OCI-LY7 (cell line): ENCODE measurements around the gene WNT7A. TPM values are rescaled to one million over a fixed set of nuclear protein-coding genes. Genes with fewer than 3 reads are reported as not detected.

ENCODE experiments used
- BruUV-seq: library from RNA; stranded (reverse); fragments of 400-500 nt; replicated peaks from 2 replicates; lab custom pipeline; 2021; lab: Mats Ljungman, UMichigan
- CTCF ChIA-PET: fragments of 300-600 bp; sonication (Branson Sonifier 250); formaldehyde crosslinking; loops from one replicate; lab custom pipeline; 2022; ENCODE audit warnings: antibody characterized with exemption; ENCODE audit not compliant: unreplicated experiment; lab: Charles Lee
- POLR2A ChIA-PET: fragments of 300-600 bp; sonication (Branson Sonifier 250); formaldehyde crosslinking; loops from one replicate; lab custom pipeline; 2022; ENCODE audit warnings: antibody characterized with exemption; lab: Charles Lee
- DNase-seq: peaks from one replicate; pipeline ENCODE4 v3.0.0-alpha.2; 2015; ENCODE audit warnings: low spot score
- H2AFZ ChIP-seq: fragments of 200-600 bp; sonication (generic), shearing (Covaris generic); 2 replicates; pipeline ENCODE4 v1.6.1; 2014; ENCODE audit warnings: mild to moderate bottlenecking, antibody characterized with exemption, low read length, moderate library complexity
- H3K27ac ChIP-seq: fragments of 200-600 bp; sonication (generic); 2 replicates; pipeline ENCODE4 v1.5.1; 2014; ENCODE audit warnings: mixed run types, low read depth, mild to moderate bottlenecking, moderate library complexity, low read length, inconsistent platforms; ENCODE audit not compliant: poor library complexity, severe bottlenecking
- H3K36me3 ChIP-seq: fragments of 200-600 bp; sonication (generic); 2 replicates; pipeline ENCODE4 v1.6.1; 2014; ENCODE audit warnings: mild to moderate bottlenecking, antibody characterized with exemption, low read length, moderate library complexity, mixed read lengths; ENCODE audit not compliant: insufficient read depth
- H3K4me1 ChIP-seq: fragments of 200-600 bp; sonication (generic); 2 replicates; pipeline ENCODE4 v1.5.1; 2014; ENCODE audit warnings: mild to moderate bottlenecking, low read length; ENCODE audit not compliant: insufficient read depth, poor library complexity, severe bottlenecking
- H3K4me2 ChIP-seq: fragments of 200-600 bp; sonication (generic); 2 replicates; pipeline ENCODE4 v1.6.1; 2014; ENCODE audit warnings: mild to moderate bottlenecking, low read length
- H3K4me3 ChIP-seq: fragments of 200-600 bp; sonication (generic); 2 replicates; pipeline ENCODE4 v1.5.1; 2014; ENCODE audit warnings: mild to moderate bottlenecking, low read depth, low read length; ENCODE audit not compliant: poor library complexity, severe bottlenecking
- H3K79me2 ChIP-seq: fragments of 200-600 bp; sonication (generic); 2 replicates; pipeline ENCODE4 v1.6.1; 2016; ENCODE audit warnings: low read depth, mild to moderate bottlenecking, low read length, moderate library complexity, mixed read lengths; ENCODE audit not compliant: insufficient read depth
- H3K9me2 ChIP-seq: fragments of 200-600 bp; sonication (generic); 2 replicates; pipeline ENCODE4 v1.6.1; 2016; ENCODE audit warnings: mild to moderate bottlenecking, low read length, mixed read lengths; ENCODE audit not compliant: insufficient read depth
- H3K9me3 ChIP-seq: fragments of 200-600 bp; sonication (generic); 2 replicates; pipeline ENCODE4 v1.6.1; 2014; ENCODE audit warnings: mild to moderate bottlenecking, mixed run types, low read length, mixed read lengths
- H4K20me1 ChIP-seq: fragments of 200-600 bp; sonication (generic); 2 replicates; pipeline ENCODE4 v1.6.1; 2014; ENCODE audit warnings: mild to moderate bottlenecking, antibody characterized with exemption, low read length, moderate library complexity, mixed read lengths; ENCODE audit not compliant: insufficient read depth
- CTCF ChIP-seq: fragments of 200-600 bp; sonication (generic); conservative IDR thresholded peaks from 2 replicates; pipeline ENCODE4 v1.5.1; 2014; ENCODE audit warnings: mild to moderate bottlenecking, antibody characterized with exemption, low read length, moderate library complexity, mixed read lengths
- EZH2phosphoT487 ChIP-seq: fragments of 200-600 bp; sonication (generic); IDR thresholded peaks from 2 replicates; pipeline ENCODE4 v1.6.1; 2018; ENCODE audit warnings: low read depth, borderline replicate concordance, mild to moderate bottlenecking, mixed run types, antibody characterized with exemption, low read length, moderate library complexity, mixed read lengths
- intact Hi-C: fragments of 100-400 bp; cut with micrococcal nuclease; formaldehyde crosslinking; loops from one replicate; pipeline ENCODE4 v1.10.0; 2022; ENCODE audit not compliant: unreplicated experiment
- total RNA-seq, 2 experiments: library from RNA; depleted of rRNA in 1 of 2; stranded (reverse); fragments of >200 nt in 1 of 2; shearing (Covaris generic) in 1 of 2; gene quantifications; 2 replicates each; pipeline ENCODE4 v1.2.3, GENCODE V29; 2014 to 2022

The WNT7A gene
- total RNA-seq, 2 experiments from 2014 or later, result not detected

GRCh38 chr3:13795816-13796215, 84.1 kb downstream of the WNT7A start:
- H3K9me3 ChIP-seq, result no peaks in the 10 kb centered on the region
- no peaks in the 10 kb centered on the region for H3K9me2 ChIP-seq
- intact Hi-C loops, result no loop called here
- no peaks in the 10 kb centered on the region for H4K20me1 ChIP-seq
- H3K4me3 ChIP-seq, result no peak overlapping the region
- POLR2A ChIA-PET, result no interaction called here
- no peak overlapping the region for H3K4me2 ChIP-seq
- H3K4me1 ChIP-seq, result no peaks in the 10 kb centered on the region
- CTCF ChIA-PET, result no interaction called here
- BruUV-seq, result no TSS peak
- H3K79me2 ChIP-seq, result no peaks in the 10 kb centered on the region
- no peaks in the 10 kb centered on the region for H3K36me3 ChIP-seq
- DNase-seq, result no peak
- TF ChIP-seq EZH2phosphoT487, result no peak
- TF ChIP-seq CTCF, result no peak
- H2AFZ ChIP-seq, result no peak overlapping the region
- no peak overlapping the region for H3K27ac ChIP-seq

GRCh38 chr3:13794322-13794721, 85.5 kb downstream of the WNT7A start:
- Histone ChIP-seq H3K79me2 (no peaks in the 10 kb centered on the region), H3K4me3 (no peak overlapping the region), H3K36me3 (no peaks in the 10 kb centered on the region), H4K20me1 (no peaks in the 10 kb centered on the region), H3K9me3 (no peaks in the 10 kb centered on the region), H3K27ac (no peak overlapping the region), H3K4me1 (no peaks in the 10 kb centered on the region), H3K9me2 (no peaks in the 10 kb centered on the region), H2AFZ (no peak overlapping the region), H3K4me2 (no peak overlapping the region)
- TF ChIP-seq EZH2phosphoT487, result no peak
- no peak for TF ChIP-seq CTCF
- intact Hi-C loops, result no loop called here
- ChIA-PET POLR2A (no interaction called here), CTCF (no interaction called here)
- DNase-seq, result no peak
- no TSS peak for BruUV-seq

GRCh38 chr3:13793451-13793850, 86.4 kb downstream of the WNT7A start:
- H3K36me3 ChIP-seq, result no peaks in the 10 kb centered on the region
- POLR2A ChIA-PET, result interaction anchor here (0.5 kb wide), 1 partner anchor 496 kb away, joined by 7 read pairs; no protein-coding TSS in a partner anchor
- no peaks in the 10 kb centered on the region for H3K4me1 ChIP-seq
- intact Hi-C loops, result no loop called here
- no peaks in the 10 kb centered on the region for H3K9me2 ChIP-seq
- H3K27ac ChIP-seq, result no peak overlapping the region
- no peaks in the 10 kb centered on the region for H3K9me3 ChIP-seq
- TF ChIP-seq CTCF (no peak), EZH2phosphoT487 (no peak)
- H4K20me1 ChIP-seq, result no peaks in the 10 kb centered on the region
- CTCF ChIA-PET, result no interaction called here
- H2AFZ ChIP-seq, result no peak overlapping the region
- no peak overlapping the region for H3K4me2 ChIP-seq
- DNase-seq, result no peak
- no TSS peak for BruUV-seq
- no peak overlapping the region for H3K4me3 ChIP-seq
- no peaks in the 10 kb centered on the region for H3K79me2 ChIP-seq
